ENCODE data around the gene BATF3.

Gene BATF3

GRCh38 chr1:212647004-212647403 lies 52.6 kb downstream of the BATF3 start:
- DNase-seq (ENCODE audit: low read depth), result no peak
- no peak for TF ChIP-seq CTCF (IDR thresholded peaks at IDR 0.05; ENCODE audit: low read depth, low read length, missing control alignments)
- H3K4me3 ChIP-seq (ENCODE audit: low read depth, low read length), result no peak overlapping the region

- no peak overlapping the region for H3K4me3 ChIP-seq (ENCODE audit: low read depth, low read length)
- no peak for TF ChIP-seq CTCF (IDR thresholded peaks at IDR 0.05; ENCODE audit: low read depth, low read length, missing control alignments)
- no peak for DNase-seq (ENCODE audit: low read depth)
Measured at GRCh38 chr1:212646588-212646987, 53.1 kb downstream of the BATF3 start.

- no peak overlapping the region for H3K4me3 ChIP-seq (ENCODE audit: low read depth, low read length)
- TF ChIP-seq CTCF (IDR thresholded peaks at IDR 0.05; ENCODE audit: low read depth, low read length, missing control alignments), result no peak
- DNase-seq (ENCODE audit: low read depth), result no peak
Measured at GRCh38 chr1:212645546-212646543, 53.8 kb downstream of the BATF3 start.

- TF ChIP-seq CTCF (IDR thresholded peaks at IDR 0.05; ENCODE audit: low read depth, low read length, missing control alignments), result no peak
- no peak overlapping the region for H3K4me3 ChIP-seq (ENCODE audit: low read depth, low read length)
- no peak for DNase-seq (ENCODE audit: low read depth)
Measured at GRCh38 chr1:212644866-212645545, 54.6 kb downstream of the BATF3 start.

- no peak overlapping the region for H3K4me3 ChIP-seq (ENCODE audit: low read depth, low read length)
- TF ChIP-seq CTCF (IDR thresholded peaks at IDR 0.05; ENCODE audit: low read depth, low read length, missing control alignments), result no peak
- DNase-seq (ENCODE audit: low read depth), result no peak
Measured at GRCh38 chr1:212643877-212644276, 55.8 kb downstream of the BATF3 start.

GRCh38 chr1:212641956-212642355 lies 57.7 kb downstream of the BATF3 start:
- no peak for TF ChIP-seq CTCF (IDR thresholded peaks at IDR 0.05; ENCODE audit: low read depth, low read length, missing control alignments)
- no peak for DNase-seq (ENCODE audit: low read depth)
- no peak overlapping the region for H3K4me3 ChIP-seq (ENCODE audit: low read depth, low read length)
